Measurements from ENCODE around the gene SH3BP4. TPM values are rescaled to one million over a fixed set of nuclear protein-coding genes. Genes with fewer than 3 reads are reported as not detected.

The SH3BP4 gene
- total and polyA plus RNA-seq, 4 donors = 4.1 to 18.4 (median 12.2) TPM

DNA sequence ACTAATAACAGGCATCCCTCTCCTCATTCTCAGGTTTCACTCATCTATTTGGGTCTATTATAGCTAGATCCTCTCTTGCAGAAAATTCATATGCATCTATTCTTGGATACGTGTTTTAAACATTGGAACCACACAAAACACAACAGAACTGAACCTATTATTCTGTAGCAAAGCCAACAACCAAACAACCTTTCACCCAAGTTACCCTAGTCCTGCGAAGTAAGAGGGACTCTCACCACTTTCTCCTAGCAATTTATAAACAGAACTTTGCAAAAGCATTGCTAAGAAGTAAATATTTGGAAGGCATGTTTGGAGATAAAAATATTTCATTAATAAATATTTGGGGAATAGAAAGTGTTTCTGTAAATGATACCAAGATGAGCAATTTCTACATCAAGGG is 20.4 kb upstream of the SH3BP4 start:
- H3K4me1 ChIP-seq (ENCODE audit: control insufficient read depth in 4 of 4, insufficient read depth in 4 of 4, low read length in 3 of 4) = no peaks in the 10 kb centered on the region

DNA sequence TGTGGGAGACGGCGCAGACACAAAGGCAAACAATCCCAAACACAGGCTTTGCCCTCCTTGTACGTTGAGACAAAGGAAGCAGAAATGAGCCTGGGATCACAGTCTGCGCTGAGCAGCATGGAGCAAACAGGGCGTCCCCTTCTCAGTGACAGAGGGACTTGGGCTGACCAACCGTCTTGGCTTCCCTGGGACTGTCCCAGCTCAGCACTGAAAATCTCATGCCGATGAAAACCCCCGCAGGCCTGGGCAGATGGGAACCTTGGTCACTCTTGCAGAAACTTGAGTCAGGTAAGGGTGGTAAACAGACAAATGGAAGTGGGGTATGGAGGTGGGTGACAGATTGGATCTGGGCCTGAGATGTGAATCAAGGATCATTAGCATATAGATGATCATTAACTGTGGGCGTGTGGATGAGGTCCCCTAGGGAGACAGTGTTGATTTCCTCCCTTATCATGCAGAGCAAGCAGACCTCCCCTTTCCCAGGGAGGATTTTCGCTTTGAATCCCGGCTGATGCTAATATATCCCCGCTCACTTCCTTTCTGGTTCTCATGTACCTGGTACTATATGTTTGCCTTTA is 19.1 kb upstream of the SH3BP4 start:
- no peak overlapping the region for H3K9ac ChIP-seq (ENCODE audit: low read depth in 1 of 2, low read length in 2 of 2)
- no peaks in the 10 kb centered on the region for H3K4me1 ChIP-seq (ENCODE audit: control insufficient read depth in 4 of 4, insufficient read depth in 4 of 4, low read length in 3 of 4)
- no peak overlapping the region for H3K4me3 ChIP-seq (ENCODE audit: low read depth in 1 of 3, low read length in 3 of 3)
- H3K36me3 ChIP-seq (ENCODE audit: control insufficient read depth in 4 of 4, insufficient read depth in 3 of 4, low read depth in 1 of 4, low read length in 3 of 4) = no peaks in the 10 kb centered on the region
- 79% methylated on average over 12 of the region's 12 CpGs for WGBS
- H3K27me3 ChIP-seq (ENCODE audit: control insufficient read depth in 4 of 4, insufficient read depth in 4 of 4, low read length in 3 of 4) = no peaks in the 10 kb centered on the region
- H3K9me3 ChIP-seq (ENCODE audit: control insufficient read depth in 4 of 4, low read length in 3 of 4) = no peaks in the 10 kb centered on the region
- H3K27ac ChIP-seq (ENCODE audit: low read depth in 1 of 2, low read length in 2 of 2) = no peak overlapping the region
- no peak for DNase-seq (ENCODE audit: low spot score)
- no peak for TF ChIP-seq TAF1 (conservative IDR thresholded peaks at IDR 0.05)
- TF ChIP-seq SP1 (IDR thresholded peaks at IDR 0.05) = no peak
- TF ChIP-seq, protein P1, sequence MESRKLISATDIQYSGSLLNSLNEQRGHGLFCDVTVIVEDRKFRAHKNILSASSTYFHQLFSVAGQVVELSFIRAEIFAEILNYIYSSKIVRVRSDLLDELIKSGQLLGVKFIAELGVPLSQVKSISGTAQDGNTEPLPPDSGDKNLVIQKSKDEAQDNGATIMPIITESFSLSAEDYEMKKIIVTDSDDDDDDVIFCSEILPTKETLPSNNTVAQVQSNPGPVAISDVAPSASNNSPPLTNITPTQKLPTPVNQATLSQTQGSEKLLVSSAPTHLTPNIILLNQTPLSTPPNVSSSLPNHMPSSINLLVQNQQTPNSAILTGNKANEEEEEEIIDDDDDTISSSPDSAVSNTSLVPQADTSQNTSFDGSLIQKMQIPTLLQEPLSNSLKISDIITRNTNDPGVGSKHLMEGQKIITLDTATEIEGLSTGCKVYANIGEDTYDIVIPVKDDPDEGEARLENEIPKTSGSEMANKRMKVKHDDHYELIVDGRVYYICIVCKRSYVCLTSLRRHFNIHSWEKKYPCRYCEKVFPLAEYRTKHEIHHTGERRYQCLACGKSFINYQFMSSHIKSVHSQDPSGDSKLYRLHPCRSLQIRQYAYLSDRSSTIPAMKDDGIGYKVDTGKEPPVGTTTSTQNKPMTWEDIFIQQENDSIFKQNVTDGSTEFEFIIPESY (IDR thresholded peaks at IDR 0.05) = no peak
- TF ChIP-seq FOXA2 (IDR thresholded peaks at IDR 0.05) = no peak
- no peak for TF ChIP-seq HNF4G (IDR thresholded peaks at IDR 0.05)
- no peak for TF ChIP-seq HNF4A (conservative IDR thresholded peaks at IDR 0.05)
- no peak for TF ChIP-seq YY1 (IDR thresholded peaks at IDR 0.05)
- no peak for TF ChIP-seq NR2F2 (IDR thresholded peaks at IDR 0.05)
- TF ChIP-seq, protein P2, sequence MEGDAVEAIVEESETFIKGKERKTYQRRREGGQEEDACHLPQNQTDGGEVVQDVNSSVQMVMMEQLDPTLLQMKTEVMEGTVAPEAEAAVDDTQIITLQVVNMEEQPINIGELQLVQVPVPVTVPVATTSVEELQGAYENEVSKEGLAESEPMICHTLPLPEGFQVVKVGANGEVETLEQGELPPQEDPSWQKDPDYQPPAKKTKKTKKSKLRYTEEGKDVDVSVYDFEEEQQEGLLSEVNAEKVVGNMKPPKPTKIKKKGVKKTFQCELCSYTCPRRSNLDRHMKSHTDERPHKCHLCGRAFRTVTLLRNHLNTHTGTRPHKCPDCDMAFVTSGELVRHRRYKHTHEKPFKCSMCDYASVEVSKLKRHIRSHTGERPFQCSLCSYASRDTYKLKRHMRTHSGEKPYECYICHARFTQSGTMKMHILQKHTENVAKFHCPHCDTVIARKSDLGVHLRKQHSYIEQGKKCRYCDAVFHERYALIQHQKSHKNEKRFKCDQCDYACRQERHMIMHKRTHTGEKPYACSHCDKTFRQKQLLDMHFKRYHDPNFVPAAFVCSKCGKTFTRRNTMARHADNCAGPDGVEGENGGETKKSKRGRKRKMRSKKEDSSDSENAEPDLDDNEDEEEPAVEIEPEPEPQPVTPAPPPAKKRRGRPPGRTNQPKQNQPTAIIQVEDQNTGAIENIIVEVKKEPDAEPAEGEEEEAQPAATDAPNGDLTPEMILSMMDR (IDR thresholded peaks at IDR 0.05; ENCODE audit: low read depth, low read length, missing input control) = no peak
- TF ChIP-seq, protein P3, sequence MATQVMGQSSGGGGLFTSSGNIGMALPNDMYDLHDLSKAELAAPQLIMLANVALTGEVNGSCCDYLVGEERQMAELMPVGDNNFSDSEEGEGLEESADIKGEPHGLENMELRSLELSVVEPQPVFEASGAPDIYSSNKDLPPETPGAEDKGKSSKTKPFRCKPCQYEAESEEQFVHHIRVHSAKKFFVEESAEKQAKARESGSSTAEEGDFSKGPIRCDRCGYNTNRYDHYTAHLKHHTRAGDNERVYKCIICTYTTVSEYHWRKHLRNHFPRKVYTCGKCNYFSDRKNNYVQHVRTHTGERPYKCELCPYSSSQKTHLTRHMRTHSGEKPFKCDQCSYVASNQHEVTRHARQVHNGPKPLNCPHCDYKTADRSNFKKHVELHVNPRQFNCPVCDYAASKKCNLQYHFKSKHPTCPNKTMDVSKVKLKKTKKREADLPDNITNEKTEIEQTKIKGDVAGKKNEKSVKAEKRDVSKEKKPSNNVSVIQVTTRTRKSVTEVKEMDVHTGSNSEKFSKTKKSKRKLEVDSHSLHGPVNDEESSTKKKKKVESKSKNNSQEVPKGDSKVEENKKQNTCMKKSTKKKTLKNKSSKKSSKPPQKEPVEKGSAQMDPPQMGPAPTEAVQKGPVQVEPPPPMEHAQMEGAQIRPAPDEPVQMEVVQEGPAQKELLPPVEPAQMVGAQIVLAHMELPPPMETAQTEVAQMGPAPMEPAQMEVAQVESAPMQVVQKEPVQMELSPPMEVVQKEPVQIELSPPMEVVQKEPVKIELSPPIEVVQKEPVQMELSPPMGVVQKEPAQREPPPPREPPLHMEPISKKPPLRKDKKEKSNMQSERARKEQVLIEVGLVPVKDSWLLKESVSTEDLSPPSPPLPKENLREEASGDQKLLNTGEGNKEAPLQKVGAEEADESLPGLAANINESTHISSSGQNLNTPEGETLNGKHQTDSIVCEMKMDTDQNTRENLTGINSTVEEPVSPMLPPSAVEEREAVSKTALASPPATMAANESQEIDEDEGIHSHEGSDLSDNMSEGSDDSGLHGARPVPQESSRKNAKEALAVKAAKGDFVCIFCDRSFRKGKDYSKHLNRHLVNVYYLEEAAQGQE (IDR thresholded peaks at IDR 0.05) = no peak
- TF ChIP-seq FOXA1 (IDR thresholded peaks at IDR 0.05) = no peak
- no peak for TF ChIP-seq JUND (IDR thresholded peaks at IDR 0.05)
- TF ChIP-seq RXRA (IDR thresholded peaks at IDR 0.05) = no peak
- TF ChIP-seq, protein P4, sequence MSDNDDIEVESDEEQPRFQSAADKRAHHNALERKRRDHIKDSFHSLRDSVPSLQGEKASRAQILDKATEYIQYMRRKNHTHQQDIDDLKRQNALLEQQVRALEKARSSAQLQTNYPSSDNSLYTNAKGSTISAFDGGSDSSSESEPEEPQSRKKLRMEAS (IDR thresholded peaks at IDR 0.05) = no peak
- TF ChIP-seq, protein P5, sequence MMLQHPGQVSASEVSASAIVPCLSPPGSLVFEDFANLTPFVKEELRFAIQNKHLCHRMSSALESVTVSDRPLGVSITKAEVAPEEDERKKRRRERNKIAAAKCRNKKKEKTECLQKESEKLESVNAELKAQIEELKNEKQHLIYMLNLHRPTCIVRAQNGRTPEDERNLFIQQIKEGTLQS (IDR thresholded peaks at IDR 0.05) = no peak
- no peak for TF ChIP-seq GABPA (IDR thresholded peaks at IDR 0.05 in 1 of 2, conservative IDR thresholded peaks at IDR 0.05 in 1 of 2)
- TF ChIP-seq RAD21 (IDR thresholded peaks at IDR 0.05) = no peak

More for the DNA sequence above, 20.4 kb upstream of the SH3BP4 start:
- Histone ChIP-seq H3K9ac (ENCODE audit: low read depth in 1 of 2, low read length in 2 of 2) (no peak overlapping the region), H3K4me3 (ENCODE audit: low read depth in 1 of 3, low read length in 3 of 3) (no peak overlapping the region), H3K27ac (ENCODE audit: low read depth in 1 of 2, low read length in 2 of 2) (no peak overlapping the region), H3K27me3 (ENCODE audit: control insufficient read depth in 4 of 4, insufficient read depth in 4 of 4, low read length in 3 of 4) (no peaks in the 10 kb centered on the region), H3K9me3 (ENCODE audit: control insufficient read depth in 4 of 4, low read length in 3 of 4) (no peaks in the 10 kb centered on the region), H3K36me3 (ENCODE audit: control insufficient read depth in 4 of 4, insufficient read depth in 3 of 4, low read depth in 1 of 4, low read length in 3 of 4) (no peaks in the 10 kb centered on the region)
- 79% methylated on average over 2 of the region's 2 CpGs for WGBS
- TF ChIP-seq YY1 (IDR thresholded peaks at IDR 0.05) (no peak), HNF4A (conservative IDR thresholded peaks at IDR 0.05) (no peak), EGR1 (IDR thresholded peaks at IDR 0.05; ENCODE audit: low read depth in 2 of 2) (no peak), TAF1 (conservative IDR thresholded peaks at IDR 0.05) (no peak), RAD21 (IDR thresholded peaks at IDR 0.05) (no peak), NR2F2 (IDR thresholded peaks at IDR 0.05) (no peak), GABPA (IDR thresholded peaks at IDR 0.05 in 1 of 2, conservative IDR thresholded peaks at IDR 0.05 in 1 of 2) (no peak), FOXA2 (IDR thresholded peaks at IDR 0.05) (no peak), FOXA1 (IDR thresholded peaks at IDR 0.05) (no peak), RXRA (IDR thresholded peaks at IDR 0.05) (no peak)
- TF ChIP-seq, protein P5 (IDR thresholded peaks at IDR 0.05) = no peak
- no peak for DNase-seq (ENCODE audit: low spot score)
